Effector memory CD8-positive, alpha-beta T cell (primary cell): Measurements from ENCODE around the gene ANTXR1.
"Not testable (repeated sequence)": the region's sequence is repeated elsewhere in the genome, so short reads cannot be mapped to it uniquely, and the experiment has no call there.

Experiments used
- ATAC-seq: fragments of 150-1000 bp; cut with Tn5 transposase; replicated peaks from 2 replicates; pipeline ENCODE4 v1.10.0; 2021; ENCODE audit warnings: mild to moderate bottlenecking, moderate library complexity
- DNase-seq, 3 experiments: peaks; one replicate each; pipeline ENCODE4 v3.0.0; 2021
- H3K27ac Mint-ChIP-seq, 2 donors: one replicate each; pipeline ENCODE4 v1.8.0; 2022; ENCODE audit warnings: mild to moderate bottlenecking in 2 of 2, mixed read lengths in 2 of 2, moderate library complexity in 2 of 2
- H3K27me3 Mint-ChIP-seq, 2 donors: one replicate each; pipeline ENCODE4 v1.8.0; 2022; ENCODE audit warnings: mixed read lengths in 2 of 2
- H3K36me3 Mint-ChIP-seq: one replicate; pipeline ENCODE4 v1.8.0; 2022; ENCODE audit warnings: mild to moderate bottlenecking, moderate library complexity, mixed read lengths; ENCODE audit not compliant: insufficient read depth
- H3K4me1 Mint-ChIP-seq, 2 donors: one replicate each; pipeline ENCODE4 v1.8.0; 2022; ENCODE audit warnings: low read depth in 2 of 2, mixed read lengths in 2 of 2
- H3K4me3 Mint-ChIP-seq, 2 donors: one replicate each; pipeline ENCODE4 v1.8.0; 2022; ENCODE audit warnings: mild to moderate bottlenecking in 2 of 2, mixed read lengths in 2 of 2, moderate library complexity in 2 of 2
- H3K9me3 Mint-ChIP-seq, 2 donors: one replicate each; pipeline ENCODE4 v1.8.0; 2022; ENCODE audit warnings: mixed read lengths in 2 of 2

Gene ANTXR1

DNA sequence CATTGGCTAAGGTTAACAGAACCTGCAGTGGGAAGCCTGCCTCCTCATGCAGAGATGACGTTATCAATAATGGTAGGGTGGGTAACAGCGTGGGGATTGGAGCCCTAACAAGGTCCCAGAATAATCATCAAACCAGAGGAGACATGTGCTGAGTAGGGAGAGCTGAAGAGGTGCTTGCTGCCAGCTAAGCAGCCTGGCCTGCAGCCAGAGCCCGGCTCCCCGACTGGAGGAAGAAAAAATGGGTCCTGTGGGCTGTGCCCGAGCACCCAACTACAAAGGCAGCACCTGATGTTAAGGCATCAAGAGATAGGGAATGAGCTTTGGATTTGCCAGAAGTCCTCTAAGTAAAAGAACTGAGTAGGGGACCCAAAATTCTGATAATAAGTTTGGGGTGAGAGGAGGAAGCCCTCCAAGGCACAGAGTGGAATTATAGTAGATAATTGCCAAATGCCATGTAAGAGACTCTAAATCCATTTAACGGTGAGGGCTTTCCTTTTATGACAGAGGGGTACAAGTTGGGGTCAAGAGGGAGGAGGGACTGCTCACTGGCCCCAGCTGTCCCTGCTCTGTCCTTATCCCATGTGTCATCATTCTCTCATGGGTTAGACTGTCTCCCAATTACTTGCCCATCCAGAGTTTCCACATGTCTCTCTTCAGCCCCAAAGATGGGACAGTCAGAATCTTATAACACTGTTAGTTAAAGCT, 156.1 kb downstream of the ANTXR1 start:
- ATAC-seq (no peak), DNase-seq (no peak)
- peaks cover 51 to 94% of the 10 kb centered on the region in 2 donors for H3K27me3 Mint-ChIP-seq
- H3K27ac Mint-ChIP-seq, result no peak overlapping the region
- no peak overlapping the region for H3K4me3 Mint-ChIP-seq
- H3K4me1 Mint-ChIP-seq, result peaks cover 0 to 1% of the 10 kb centered on the region in 2 donors
- H3K9me3 Mint-ChIP-seq, result no peaks in the 10 kb centered on the region
- H3K36me3 Mint-ChIP-seq, result no peaks in the 10 kb centered on the region

DNA sequence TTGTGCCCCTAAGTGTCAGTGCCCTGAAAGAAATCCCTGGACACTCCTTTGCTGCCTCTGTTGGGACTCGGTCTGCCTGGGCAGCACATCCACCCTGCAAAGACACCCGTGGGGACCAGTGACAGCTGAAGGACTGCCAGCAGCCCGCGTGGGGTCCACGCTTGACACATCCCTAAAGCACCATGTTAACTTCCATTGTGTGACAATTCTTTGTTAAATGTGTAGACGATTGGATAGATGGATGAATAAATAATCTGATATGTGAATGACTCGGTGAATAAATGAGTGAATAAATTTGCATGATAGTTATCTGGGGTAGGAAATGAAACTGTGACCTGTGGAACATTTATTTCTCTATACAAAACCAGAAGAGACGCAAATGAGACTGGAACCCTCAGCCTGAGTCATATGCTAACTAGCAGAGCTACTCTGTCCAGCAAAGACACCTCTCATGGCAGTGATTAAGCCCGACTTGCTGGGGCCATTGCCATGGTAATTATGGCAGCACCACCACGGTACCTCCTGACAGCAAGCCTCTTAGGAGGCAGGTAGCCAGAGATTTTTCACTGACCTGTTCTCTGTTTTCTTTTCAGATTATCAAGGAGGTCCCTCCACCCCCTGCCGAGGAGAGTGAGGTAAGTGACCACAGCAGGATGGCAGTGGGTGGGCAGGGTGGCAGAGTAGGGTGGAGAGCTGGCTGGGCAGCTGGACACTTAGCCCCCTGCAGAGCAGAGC, 156.8 kb downstream of the ANTXR1 start:
- no peak overlapping the region for H3K27ac Mint-ChIP-seq
- H3K27me3 Mint-ChIP-seq, result peaks cover 51 to 94% of the 10 kb centered on the region in 2 donors
- no peak for DNase-seq

DNA sequence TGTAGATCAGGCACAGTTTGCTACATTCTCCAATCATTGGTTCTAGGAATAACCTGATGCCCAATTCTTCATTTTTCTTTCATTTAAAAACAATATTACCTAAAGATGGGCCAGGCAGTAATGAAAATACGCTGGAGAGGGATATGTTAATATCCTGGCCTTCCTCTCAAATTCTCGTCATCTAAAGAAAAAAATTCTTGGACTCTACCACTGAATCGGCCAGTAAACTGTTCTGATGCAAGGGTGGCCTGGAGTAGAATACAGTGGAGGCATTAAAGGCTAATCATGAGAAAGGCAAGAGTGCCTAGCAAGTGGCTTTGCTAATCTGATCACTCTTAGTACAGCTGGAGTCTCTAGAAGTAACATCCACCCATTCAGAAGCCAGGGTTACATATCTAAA, 157.7 kb downstream of the ANTXR1 start:
- Mint-ChIP-seq H3K4me1 (peaks cover 0 to 1% of the 10 kb centered on the region in 2 donors), H3K27me3 (peaks cover 56 to 94% of the 10 kb centered on the region in 2 donors), H3K4me3 (no peak overlapping the region), H3K9me3 (no peaks in the 10 kb centered on the region), H3K36me3 (no peaks in the 10 kb centered on the region), H3K27ac (no peak overlapping the region)
- ATAC-seq, result no peak
- DNase-seq, result no peak

More for the DNA sequence above, 156.8 kb downstream of the ANTXR1 start:
- Mint-ChIP-seq H3K4me1 (peaks cover 0 to 1% of the 10 kb centered on the region in 2 donors), H3K9me3 (no peaks in the 10 kb centered on the region), H3K4me3 (no peak overlapping the region), H3K36me3 (no peaks in the 10 kb centered on the region)
- no peak for ATAC-seq

DNA sequence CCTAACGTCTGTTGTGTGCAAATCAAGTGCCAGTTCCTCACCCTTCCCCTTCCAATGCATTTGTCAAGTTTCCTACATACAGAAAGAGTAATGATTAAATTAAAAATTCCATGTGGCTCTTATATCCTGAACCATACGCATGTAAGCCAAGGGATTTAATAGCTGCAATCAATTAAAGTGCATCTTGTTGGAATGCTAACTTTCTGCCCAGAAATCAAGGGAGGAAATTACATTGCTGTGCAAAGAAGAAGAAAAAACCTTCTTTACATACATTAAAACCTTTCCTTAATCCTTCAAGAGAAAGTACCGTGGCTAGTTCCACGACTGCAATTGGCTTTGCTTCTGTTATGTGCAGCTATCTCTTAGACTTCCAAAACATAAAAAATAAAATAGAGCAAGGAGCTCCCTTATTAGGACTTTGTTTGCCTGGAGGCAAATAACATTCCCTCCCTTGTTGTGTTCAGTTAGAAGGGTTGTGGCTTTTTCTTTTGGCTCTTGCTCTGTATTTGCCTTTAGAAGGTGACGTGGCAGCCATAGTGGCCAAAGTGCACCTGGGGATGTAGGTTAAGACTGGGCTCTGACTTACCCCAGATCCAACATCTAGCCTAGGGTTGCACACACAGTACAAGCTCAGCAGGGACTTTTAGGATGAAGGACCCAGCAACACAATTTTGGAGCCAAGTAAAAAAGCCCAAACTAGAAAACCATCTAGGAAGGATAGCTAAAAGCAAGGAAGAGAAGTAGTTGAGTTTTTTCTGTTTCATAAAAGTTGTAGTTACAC, 158.3 kb downstream of the ANTXR1 start:
- Mint-ChIP-seq H3K9me3 (no peaks in the 10 kb centered on the region), H3K4me3 (no peak overlapping the region), H3K27me3 (peaks cover 52 to 91% of the 10 kb centered on the region in 2 donors), H3K36me3 (no peaks in the 10 kb centered on the region), H3K4me1 (peaks cover 0 to 1% of the 10 kb centered on the region in 2 donors), H3K27ac (no peak overlapping the region)
- DNase-seq (no peak), ATAC-seq (no peak)

DNA sequence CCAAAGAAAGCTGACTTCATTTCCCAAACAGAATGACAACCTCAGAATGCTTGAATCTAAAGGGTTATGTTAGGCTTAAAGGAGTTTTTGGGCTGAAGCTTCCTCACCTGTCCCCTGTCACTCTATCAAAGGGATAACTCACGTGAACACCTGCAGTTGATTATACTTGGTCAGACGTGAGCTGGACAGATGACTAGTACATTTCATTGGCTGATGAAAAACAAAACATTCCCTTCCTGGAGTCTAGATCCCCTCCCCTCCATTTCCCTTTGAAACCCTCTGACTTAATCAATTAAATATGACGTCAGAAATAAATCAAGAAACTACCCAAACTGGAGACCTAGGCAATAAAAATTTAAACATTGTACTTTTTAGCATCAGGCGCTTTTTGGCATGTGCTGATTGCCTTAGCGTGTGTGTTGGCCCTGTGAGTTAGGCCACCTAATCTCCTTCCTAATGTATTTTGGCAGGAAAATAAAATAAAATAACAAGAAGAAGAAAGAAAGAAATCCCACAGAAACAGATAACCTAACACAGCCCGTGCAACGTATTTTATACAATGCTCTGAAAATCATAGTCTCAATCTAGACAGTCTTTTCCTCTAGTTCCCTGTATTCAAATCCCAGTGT, 159.0 kb downstream of the ANTXR1 start:
- Mint-ChIP-seq H3K4me3 (no peak overlapping the region), H3K27me3 (peaks cover 54 to 91% of the 10 kb centered on the region in 2 donors), H3K4me1 (peaks cover 0 to 1% of the 10 kb centered on the region in 2 donors), H3K9me3 (no peaks in the 10 kb centered on the region), H3K27ac (no peak overlapping the region), H3K36me3 (no peaks in the 10 kb centered on the region)
- DNase-seq (no peak), ATAC-seq (no peak)

DNA sequence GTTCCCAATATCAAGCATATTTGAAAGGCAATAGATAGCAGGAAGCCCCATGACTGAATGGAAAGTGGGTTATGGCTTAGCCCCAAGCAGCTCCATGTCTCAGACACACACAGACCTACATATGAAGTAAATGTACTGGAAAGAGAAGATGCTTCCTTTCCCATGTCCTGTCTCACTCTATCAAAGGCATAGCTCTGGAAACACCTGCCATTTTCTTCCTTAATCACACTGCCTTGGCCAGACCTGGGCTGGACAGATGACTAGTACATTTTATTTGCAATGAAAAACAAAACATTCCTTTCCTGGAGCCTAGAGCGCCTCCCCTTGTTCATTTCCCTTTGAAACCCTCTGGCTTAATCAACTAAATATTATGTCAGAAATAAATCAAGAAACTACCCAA, 160.7 kb downstream of the ANTXR1 start:
- DNase-seq (no peak), ATAC-seq (no peak)
- no peaks in the 10 kb centered on the region for H3K36me3 Mint-ChIP-seq

DNA sequence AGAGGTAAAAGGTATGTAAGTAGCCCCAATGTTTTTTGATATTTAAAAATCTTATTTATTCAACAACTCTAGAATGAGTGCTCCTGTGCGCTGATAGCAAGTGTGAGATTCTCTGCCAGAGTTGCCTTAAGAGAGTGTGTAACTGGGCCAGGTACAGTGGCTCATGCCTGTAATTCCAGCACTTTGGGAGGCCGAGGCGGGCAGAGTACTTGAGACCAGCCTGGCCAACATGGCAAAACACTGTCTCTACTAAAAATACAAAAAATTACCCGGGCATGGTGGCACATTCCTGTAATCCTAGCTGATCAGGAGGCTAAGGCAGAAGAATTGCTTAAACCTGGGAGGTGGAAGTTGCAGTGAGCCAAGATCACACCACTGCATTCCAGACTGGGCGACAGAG, 161.2 kb downstream of the ANTXR1 start:
- H3K9me3 Mint-ChIP-seq, ATAC-seq: not testable (repeated sequence)

More for the DNA sequence above, 160.7 kb downstream of the ANTXR1 start:
- Mint-ChIP-seq H3K9me3 (no peaks in the 10 kb centered on the region), H3K4me1 (peaks cover 5 to 7% of the 10 kb centered on the region in 2 donors), H3K27me3 (peaks cover 52 to 87% of the 10 kb centered on the region in 2 donors), H3K4me3 (no peak overlapping the region), H3K27ac (no peak overlapping the region)

DNA sequence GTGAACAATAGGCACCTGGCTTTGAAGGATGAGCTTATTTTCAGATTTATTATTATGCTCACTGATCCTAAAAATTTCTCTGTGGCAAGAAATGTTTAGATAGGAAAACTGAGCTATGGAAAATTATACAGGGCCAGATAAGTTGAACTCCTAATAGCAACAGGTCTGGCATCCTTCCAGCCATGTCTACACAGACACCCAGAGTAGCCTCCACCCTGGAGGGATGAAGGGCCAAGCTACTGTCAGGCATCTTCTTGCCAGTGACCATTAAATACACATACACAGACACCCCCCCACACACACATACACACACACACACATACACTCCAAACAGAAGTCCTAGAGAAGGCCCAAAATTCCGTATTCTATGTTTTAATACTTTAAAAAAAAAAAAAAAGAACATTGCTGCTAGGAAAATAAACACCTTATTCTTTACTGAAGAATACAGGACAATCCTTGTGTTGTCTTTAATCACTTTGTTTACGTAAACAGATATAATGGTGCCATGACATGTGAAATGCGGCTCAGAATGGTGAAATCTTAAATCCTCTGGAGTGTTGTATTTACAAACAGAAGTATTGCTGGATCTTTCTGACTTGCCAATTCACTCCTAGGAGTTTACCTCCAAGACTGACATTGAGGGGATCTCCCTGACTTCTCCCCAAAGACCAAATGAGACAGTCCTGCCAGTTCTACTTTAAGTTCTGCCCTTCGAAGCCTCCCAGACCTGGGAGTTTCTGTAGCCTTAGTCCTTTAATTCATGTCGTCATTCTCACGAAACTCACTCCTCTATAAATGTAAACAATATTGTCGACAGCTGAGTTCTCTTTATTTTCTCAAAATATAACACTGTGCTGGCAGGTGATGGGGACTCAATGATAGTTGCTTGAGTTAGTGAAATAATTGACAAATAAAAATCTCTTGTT, 163.1 kb downstream of the ANTXR1 start:
- Mint-ChIP-seq H3K4me1 (peaks cover 5 to 6% of the 10 kb centered on the region in 2 donors), H3K9me3 (no peaks in the 10 kb centered on the region)

More for the DNA sequence above, 161.2 kb downstream of the ANTXR1 start:
- H3K36me3 Mint-ChIP-seq, H3K4me3 Mint-ChIP-seq, H3K4me1 Mint-ChIP-seq, DNase-seq, H3K27ac Mint-ChIP-seq: not testable (repeated sequence)
- H3K27me3 Mint-ChIP-seq, result peaks cover 47 to 81% of the 10 kb centered on the region in 2 donors

DNA sequence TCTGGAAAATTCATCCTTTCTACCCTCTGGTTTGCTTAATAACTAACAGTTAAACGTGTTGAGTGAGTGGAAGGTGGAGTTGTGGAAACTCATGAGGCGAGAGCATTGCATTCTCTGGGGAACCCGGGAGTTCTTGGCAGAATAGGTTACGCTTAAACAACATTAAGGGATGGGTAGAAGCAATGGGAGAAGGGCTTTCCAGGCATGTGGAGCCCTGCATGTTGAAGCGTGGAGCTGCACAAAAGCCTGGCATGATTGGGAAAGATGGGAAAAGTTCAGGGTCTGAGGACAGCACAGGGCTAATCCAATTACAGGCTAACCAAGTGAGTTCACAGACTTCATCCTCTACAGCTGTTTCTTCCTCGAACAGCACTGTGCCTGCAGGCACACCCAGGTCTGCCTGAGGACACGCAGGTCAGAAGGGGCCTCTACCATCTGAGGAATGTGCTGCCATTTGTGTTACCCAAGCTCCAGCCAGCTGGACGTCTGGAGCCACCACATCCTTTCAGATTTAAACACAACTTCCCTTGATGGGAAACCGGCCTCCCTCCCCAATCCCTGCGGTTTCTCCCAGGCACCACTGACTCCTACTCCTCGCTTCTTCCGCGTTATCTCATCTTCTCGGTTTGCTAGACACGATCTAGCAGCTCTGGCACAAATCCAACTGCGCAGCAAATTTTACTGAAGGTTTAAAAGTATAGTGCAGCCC, 164.2 kb downstream of the ANTXR1 start:
- Mint-ChIP-seq H3K36me3 (no peaks in the 10 kb centered on the region), H3K4me1 (peaks cover 5 to 6% of the 10 kb centered on the region in 2 donors), H3K27me3 (peaks cover 53 to 79% of the 10 kb centered on the region in 2 donors), H3K27ac (no peak overlapping the region), H3K4me3 (no peak overlapping the region), H3K9me3 (no peaks in the 10 kb centered on the region)
- no peak for DNase-seq
- ATAC-seq, result no peak

More for the DNA sequence above, 163.1 kb downstream of the ANTXR1 start:
- no peaks in the 10 kb centered on the region for H3K36me3 Mint-ChIP-seq
- DNase-seq (no peak), ATAC-seq (no peak)
- no peak overlapping the region for H3K27ac Mint-ChIP-seq
- no peak overlapping the region for H3K4me3 Mint-ChIP-seq
- peaks cover 49 to 79% of the 10 kb centered on the region in 2 donors for H3K27me3 Mint-ChIP-seq

DNA sequence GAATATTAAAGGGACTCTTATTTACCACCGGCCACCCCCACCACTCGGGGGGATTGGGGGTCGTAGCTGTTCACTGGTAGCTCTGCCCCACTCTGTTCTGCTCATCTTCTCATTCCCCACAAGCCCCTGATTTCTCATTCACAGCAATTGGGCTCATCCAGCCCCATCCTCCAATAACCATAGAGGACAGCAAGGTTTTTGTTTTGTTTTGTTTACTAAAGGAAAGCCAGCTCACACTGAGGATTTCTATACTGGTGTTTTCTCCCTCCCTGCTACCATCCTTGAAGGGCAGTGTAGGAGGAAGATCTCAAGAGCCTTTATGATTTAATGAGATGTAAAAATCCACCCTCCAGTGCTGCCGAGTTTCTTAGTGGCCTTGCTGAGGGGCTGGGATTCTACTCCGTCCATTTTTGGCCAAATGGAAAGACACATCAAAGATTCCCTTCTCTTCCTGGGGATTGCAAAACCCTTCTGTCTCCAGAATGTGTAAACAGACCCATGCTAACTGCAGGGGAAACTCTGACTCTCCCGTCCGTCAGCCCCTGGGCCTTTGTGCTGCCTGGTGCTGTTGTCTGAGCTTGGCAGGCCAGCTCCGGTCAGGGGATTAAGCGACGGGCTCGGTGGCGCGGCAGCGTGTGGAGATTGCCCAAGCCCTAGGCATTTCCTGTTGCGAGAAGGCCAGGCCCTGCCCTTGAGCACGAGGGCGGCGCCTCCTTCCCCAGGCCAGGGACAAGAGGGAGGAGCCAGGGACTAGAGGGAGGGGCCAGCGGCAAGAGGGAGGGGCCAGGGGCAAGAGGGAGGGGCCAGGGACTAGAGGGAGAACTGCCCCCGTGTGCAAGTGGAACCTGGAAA, 165.0 kb downstream of the ANTXR1 start:
- H3K4me1 Mint-ChIP-seq, result peaks cover 5 to 6% of the 10 kb centered on the region in 2 donors
- H3K27me3 Mint-ChIP-seq, result peaks cover 54 to 83% of the 10 kb centered on the region in 2 donors
- no peaks in the 10 kb centered on the region for H3K36me3 Mint-ChIP-seq
- H3K9me3 Mint-ChIP-seq, result no peaks in the 10 kb centered on the region
- ATAC-seq (peak; percentile 44), DNase-seq (no peak)
- no peak overlapping the region for H3K4me3 Mint-ChIP-seq
- H3K27ac Mint-ChIP-seq, result no peak overlapping the region

DNA sequence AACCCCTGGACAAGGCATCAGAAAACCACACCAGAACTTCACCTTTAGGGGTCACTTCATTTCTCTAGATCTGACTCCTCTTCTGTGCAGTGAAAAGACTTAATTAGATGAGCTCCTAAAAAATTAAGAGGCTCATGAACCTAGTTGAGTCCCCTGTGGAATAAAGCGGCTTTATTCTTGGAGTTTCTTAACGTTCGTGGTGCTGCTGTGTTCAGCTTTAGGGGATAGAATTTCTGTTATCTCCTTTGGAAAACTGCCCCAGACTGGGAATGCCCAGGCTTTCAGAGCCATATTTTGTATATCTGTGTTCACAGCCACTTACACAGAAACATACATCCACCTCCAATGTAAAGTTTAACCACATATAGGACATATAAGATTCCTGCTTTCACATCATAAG, 165.8 kb downstream of the ANTXR1 start:
- Mint-ChIP-seq H3K27ac (no peak overlapping the region), H3K4me1 (peaks cover 5 to 6% of the 10 kb centered on the region in 2 donors), H3K9me3 (no peaks in the 10 kb centered on the region), H3K36me3 (no peaks in the 10 kb centered on the region), H3K4me3 (no peak overlapping the region), H3K27me3 (peaks cover 56 to 77% of the 10 kb centered on the region in 2 donors)
- ATAC-seq (no peak), DNase-seq (no peak)
